Endothelial cell of umbilical vein (primary cell): Measurements from ENCODE around the gene SPEM2. TPM values are rescaled to one million over a fixed set of nuclear protein-coding genes. Genes with fewer than 3 reads are reported as not detected.

Experiments used
- BruUV-seq: library from RNA; stranded (reverse); fragments of 400-500 nt; replicated peaks from 2 replicates; lab custom pipeline; 2021; lab: Mats Ljungman, UMichigan
- CTCF ChIA-PET: fragments of 300-600, 350-600 bp; sonication (Branson Sonifier 250); formaldehyde crosslinking; loops from one replicate; lab custom pipeline; 2021; ENCODE audit warnings: antibody characterized with exemption, inconsistent platforms; lab: Charles Lee
- POLR2A ChIA-PET: fragments of 300-600, 350-600 bp; sonication (Branson Sonifier 250); formaldehyde crosslinking; loops from one replicate; lab custom pipeline; 2021; ENCODE audit warnings: antibody characterized with exemption, inconsistent platforms; lab: Charles Lee
- DNase-seq: peaks from one replicate; pipeline ENCODE4 v3.0.0-alpha.2; 2011; ENCODE audit warnings: low read depth, low spot score
- FAIRE-seq: peaks from 2 replicates; lab custom pipeline; 2011; peaks lifted over from hg19 to GRCh38; lab: Jason Lieb, UNC
- H2AFZ ChIP-seq: 2 replicates; pipeline ENCODE4 v1.6.0; 2012; ENCODE audit warnings: low read depth, low read length, control low read depth, inconsistent platforms
- H3K27ac ChIP-seq: 2 replicates; pipeline ENCODE4 v1.5.1; 2011; ENCODE audit warnings: low read depth, mild to moderate bottlenecking, control low read depth, low read length, moderate library complexity; ENCODE audit not compliant: insufficient read depth
- H3K27me3 ChIP-seq, 2 experiments: 2 replicates each; pipeline versions ENCODE4 v1.6.0 to v1.6.1; 2011; ENCODE audit warnings: low read length in 2 of 2, mixed read lengths in 1 of 2; ENCODE audit not compliant: control insufficient read depth in 2 of 2, insufficient read depth in 2 of 2
- H3K36me3 ChIP-seq, 2 experiments: 2 replicates in 1 of 2; 3 replicates in 1 of 2; pipeline ENCODE4 v1.5.1; 2011; ENCODE audit warnings: low read length in 2 of 2, mild to moderate bottlenecking in 1 of 2, moderate library complexity in 1 of 2; ENCODE audit not compliant: control insufficient read depth in 2 of 2, insufficient read depth in 2 of 2; ENCODE audit errors: extremely low read depth in 1 of 2
- H3K4me1 ChIP-seq: 3 replicates; pipeline ENCODE4 v1.5.1; 2011; ENCODE audit warnings: mild to moderate bottlenecking, low read length; ENCODE audit not compliant: control insufficient read depth, insufficient read depth; ENCODE audit errors: extremely low read depth
- H3K4me2 ChIP-seq: 2 replicates; pipeline ENCODE4 v1.6.1; 2011; ENCODE audit warnings: low read length, control low read depth, mixed read lengths; ENCODE audit not compliant: insufficient read depth
- H3K4me3 ChIP-seq, 3 experiments: fragments of 200-600 bp in 1 of 3; sonication (generic), shearing (Covaris generic) in 1 of 3; replicated peaks in 1 of 3; 2 replicates each; pipeline ENCODE4 v1.5.1; 2011 to 2016; ENCODE audit warnings: control low read depth in 3 of 3, low read length in 3 of 3, mild to moderate bottlenecking in 2 of 3, inconsistent platforms in 1 of 3, low read depth in 1 of 3, moderate library complexity in 1 of 3; ENCODE audit not compliant: insufficient read depth in 1 of 3
- H3K79me2 ChIP-seq: 2 replicates; pipeline ENCODE4 v1.6.0; 2012; ENCODE audit warnings: low read length, inconsistent platforms; ENCODE audit not compliant: control insufficient read depth, insufficient read depth
- H3K9ac ChIP-seq: replicated peaks from 2 replicates; pipeline ENCODE3; 2011; ENCODE audit warnings: low read length, control low read depth; ENCODE audit not compliant: insufficient read depth; ENCODE audit errors: extremely low read depth
- H3K9me1 ChIP-seq: replicated peaks from 3 replicates; pipeline ENCODE4 v1.6.0; 2011; ENCODE audit warnings: mild to moderate bottlenecking, low read length; ENCODE audit not compliant: control insufficient read depth, insufficient read depth; ENCODE audit errors: extremely low read depth
- H3K9me3 ChIP-seq: replicated peaks from 2 replicates; pipeline ENCODE4 v1.5.1; 2012; ENCODE audit warnings: low read length, inconsistent platforms; ENCODE audit not compliant: control insufficient read depth, insufficient read depth
- H4K20me1 ChIP-seq: replicated peaks from 2 replicates; pipeline ENCODE3; 2011; ENCODE audit warnings: mild to moderate bottlenecking, low read length; ENCODE audit not compliant: control insufficient read depth, insufficient read depth; ENCODE audit errors: extremely low read depth
- EZH2 ChIP-seq: IDR thresholded peaks from 2 replicates; pipeline ENCODE4 v1.6.1; 2012; ENCODE audit warnings: borderline replicate concordance, low read depth, mild to moderate bottlenecking, moderate library complexity, low read length, inconsistent platforms; ENCODE audit not compliant: severe bottlenecking
- FOS ChIP-seq: IDR thresholded peaks from 2 replicates; pipeline ENCODE4 v1.6.1; 2011; ENCODE audit warnings: mild to moderate bottlenecking, low read length, moderate library complexity, borderline replicate concordance; ENCODE audit not compliant: insufficient read depth
- GATA2 ChIP-seq: IDR thresholded peaks from 2 replicates; pipeline ENCODE4 v1.7.0; 2011; ENCODE audit warnings: low read depth, mild to moderate bottlenecking, moderate library complexity, mixed read lengths, low read length; ENCODE audit not compliant: insufficient read length, insufficient read depth
- JUN ChIP-seq: IDR thresholded peaks from 2 replicates; pipeline ENCODE4 v1.6.1; 2011; ENCODE audit warnings: borderline replicate concordance, low read depth; ENCODE audit not compliant: insufficient read length, insufficient read depth
- MYC ChIP-seq: IDR thresholded peaks from one replicate; pipeline ENCODE4 v1.6.1; 2011; ENCODE audit warnings: mild to moderate bottlenecking, low read depth, low read length
- POLR2A ChIP-seq: IDR thresholded peaks from 2 replicates; pipeline ENCODE4 v1.6.1; 2012; ENCODE audit warnings: low read depth, mild to moderate bottlenecking, control low read depth, low read length
- POLR2AphosphoS5 ChIP-seq: IDR thresholded peaks from 2 replicates; pipeline ENCODE4 v1.6.1; 2012; ENCODE audit warnings: low read depth, mild to moderate bottlenecking, control low read depth, low read length, moderate library complexity; ENCODE audit not compliant: insufficient read depth
- dilution Hi-C: fragments of 300-500 bp; cut with MboI; formaldehyde crosslinking; loops from one replicate; pipeline ENCODE4 v1.15.0; 2019; ENCODE audit warnings: low sequenced_read_pairs; ENCODE audit not compliant: extremely low pct_ligation_motif_present
- intact Hi-C: fragments of 100-400 bp; cut with micrococcal nuclease; formaldehyde crosslinking; loops from one replicate; pipeline ENCODE4 v1.10.0; 2022
- polyA plus RNA-seq, 4 experiments: library from polyadenylated mRNA; depleted of rRNA in 3 of 4; stranded (reverse) in 3 of 4; unstranded in 1 of 4; fragments of >200 nt; gene quantifications; 2 replicates each; pipeline versions ENCODE4 v1.2.1 to v1.2.3, GENCODE V29; 2011 to 2012; ENCODE audit warnings: missing spikeins in 1 of 4
- total RNA-seq: library from RNA; stranded (reverse); gene quantifications from 2 replicates; pipeline ENCODE4 v1.2.3, GENCODE V29; 2021
- TF ChIP-seq, protein P1 (sequence below), 2 donors: IDR thresholded peaks; 1 replicate in 1 of 2; 2 replicates in 1 of 2; pipeline ENCODE4 v1.5.1; 2011; ENCODE audit warnings: low read length in 2 of 2, mild to moderate bottlenecking in 2 of 2, moderate library complexity in 2 of 2, control low read depth in 1 of 2, inconsistent platforms in 1 of 2, low read depth in 1 of 2; ENCODE audit not compliant: insufficient read depth in 1 of 2; ENCODE audit errors: extremely low read depth in 1 of 2
- TF ChIP-seq, protein P2 (sequence below): IDR thresholded peaks from 2 replicates; pipeline ENCODE4 v1.6.1; 2011; ENCODE audit not compliant: insufficient read depth, insufficient read length

SPEM2 gene
- total and polyA plus RNA-seq, 2 donors (not counting 3 experiments of a cell fraction or from before 2014, with no cell fraction given), result not detected

DNA sequence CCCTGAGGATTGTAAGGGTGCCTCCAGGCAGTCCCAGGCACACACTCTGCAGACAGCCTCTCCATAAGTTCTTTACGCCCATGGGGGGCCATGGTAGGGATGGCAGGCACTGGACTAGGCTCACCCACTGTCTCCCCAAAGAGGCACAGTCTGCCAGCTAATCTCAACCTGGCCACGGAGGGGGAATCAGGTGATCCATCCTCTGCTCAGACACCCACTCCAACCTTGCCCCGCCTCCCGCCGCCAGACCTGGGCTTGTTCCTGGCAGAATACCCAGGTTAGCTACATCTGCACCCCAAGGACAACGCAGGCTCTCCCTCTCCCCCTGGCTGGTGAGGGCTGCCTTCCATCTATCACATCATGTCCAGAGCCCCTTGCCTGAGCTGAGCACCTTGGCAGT is 16.6 kb upstream of the SPEM2 start:
- H3K27ac ChIP-seq, result no peak overlapping the region
- TF ChIP-seq GATA2 (no peak), EZH2 (no peak), FOS (no peak), POLR2A (no peak), POLR2AphosphoS5 (no peak), JUN (no peak), MYC (no peak)
- TF ChIP-seq, protein P1, sequence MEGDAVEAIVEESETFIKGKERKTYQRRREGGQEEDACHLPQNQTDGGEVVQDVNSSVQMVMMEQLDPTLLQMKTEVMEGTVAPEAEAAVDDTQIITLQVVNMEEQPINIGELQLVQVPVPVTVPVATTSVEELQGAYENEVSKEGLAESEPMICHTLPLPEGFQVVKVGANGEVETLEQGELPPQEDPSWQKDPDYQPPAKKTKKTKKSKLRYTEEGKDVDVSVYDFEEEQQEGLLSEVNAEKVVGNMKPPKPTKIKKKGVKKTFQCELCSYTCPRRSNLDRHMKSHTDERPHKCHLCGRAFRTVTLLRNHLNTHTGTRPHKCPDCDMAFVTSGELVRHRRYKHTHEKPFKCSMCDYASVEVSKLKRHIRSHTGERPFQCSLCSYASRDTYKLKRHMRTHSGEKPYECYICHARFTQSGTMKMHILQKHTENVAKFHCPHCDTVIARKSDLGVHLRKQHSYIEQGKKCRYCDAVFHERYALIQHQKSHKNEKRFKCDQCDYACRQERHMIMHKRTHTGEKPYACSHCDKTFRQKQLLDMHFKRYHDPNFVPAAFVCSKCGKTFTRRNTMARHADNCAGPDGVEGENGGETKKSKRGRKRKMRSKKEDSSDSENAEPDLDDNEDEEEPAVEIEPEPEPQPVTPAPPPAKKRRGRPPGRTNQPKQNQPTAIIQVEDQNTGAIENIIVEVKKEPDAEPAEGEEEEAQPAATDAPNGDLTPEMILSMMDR (IDR thresholded peaks at IDR 0.05; ENCODE audit: extremely low read depth in 1 of 2, insufficient read depth in 1 of 2, low read depth in 1 of 2, low read length in 2 of 2), result no peak
- TF ChIP-seq, protein P2, sequence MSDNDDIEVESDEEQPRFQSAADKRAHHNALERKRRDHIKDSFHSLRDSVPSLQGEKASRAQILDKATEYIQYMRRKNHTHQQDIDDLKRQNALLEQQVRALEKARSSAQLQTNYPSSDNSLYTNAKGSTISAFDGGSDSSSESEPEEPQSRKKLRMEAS, result no peak
- intact Hi-C loops, result no loop called here
- H3K9me1 ChIP-seq, result no peaks in the 10 kb centered on the region
- no TSS peak for BruUV-seq
- peaks cover 0 to 15% of the 10 kb centered on the region in 2 experiments for H3K36me3 ChIP-seq
- DNase-seq, result no peak
- no peak overlapping the region for H3K4me2 ChIP-seq
- peaks cover 2% of the 10 kb centered on the region for H3K79me2 ChIP-seq
- peaks cover 4% of the 10 kb centered on the region for H3K4me1 ChIP-seq
- dilution Hi-C loops, result no loop called here
- H3K27me3 ChIP-seq, result no peaks in the 10 kb centered on the region
- no peaks in the 10 kb centered on the region for H4K20me1 ChIP-seq
- no peak overlapping the region for H2AFZ ChIP-seq
- no peak overlapping the region for H3K4me3 ChIP-seq
- ChIA-PET POLR2A (no interaction called here), CTCF (no interaction called here)
- H3K9ac ChIP-seq, result no peak overlapping the region
- H3K9me3 ChIP-seq, result no peaks in the 10 kb centered on the region
- no peak for FAIRE-seq
